Subcutaneous abdominal adipose tissue (tissue), 5 donors: ENCODE data around the gene SH2D4B.

ENCODE experiments used
- H3K27ac ChIP-seq: one replicate; pipeline ENCODE4 v1.7.0; 2013; ENCODE audit warnings: low read depth, mild to moderate bottlenecking, inconsistent platforms, low read length, moderate library complexity
- H3K27me3 ChIP-seq, 5 donors: one replicate each; pipeline ENCODE4 v1.7.0; 2013; ENCODE audit warnings: low read length in 5 of 5, inconsistent platforms in 1 of 5; ENCODE audit not compliant: control insufficient read depth in 5 of 5, insufficient read depth in 4 of 5
- H3K36me3 ChIP-seq, 5 donors: one replicate each; pipeline ENCODE4 v1.7.0; 2013; ENCODE audit warnings: low read length in 5 of 5; ENCODE audit not compliant: control insufficient read depth in 5 of 5, insufficient read depth in 5 of 5
- H3K4me1 ChIP-seq, 5 donors: one replicate each; pipeline ENCODE4 v1.7.0; 2013; ENCODE audit warnings: low read length in 5 of 5, mild to moderate bottlenecking in 3 of 5, moderate library complexity in 1 of 5; ENCODE audit not compliant: control insufficient read depth in 5 of 5, insufficient read depth in 5 of 5
- H3K4me3 ChIP-seq, 5 donors: one replicate each; pipeline ENCODE4 v1.7.0; 2013; ENCODE audit warnings: low read length in 5 of 5, low read depth in 1 of 5
- H3K9ac ChIP-seq, 5 donors: one replicate each; pipeline ENCODE4 v1.7.0; 2013; ENCODE audit warnings: low read length in 5 of 5, mild to moderate bottlenecking in 4 of 5, moderate library complexity in 3 of 5
- H3K9me3 ChIP-seq, 5 donors: one replicate each; pipeline ENCODE4 v1.7.0; 2013; ENCODE audit warnings: low read length in 5 of 5; ENCODE audit not compliant: control insufficient read depth in 5 of 5
- donor health status: healthy.
- donor health status: healthy.
- donor health status: healthy.
- donor health status: healthy.
- donor health status: healthy.

Gene SH2D4B

GRCh38 chr10:80658068-80658467 is 120.4 kb downstream of the SH2D4B start:
- peaks cover 4 to 42% (median 39%) of the 10 kb centered on the region in 5 donors for H3K9me3 ChIP-seq
- peaks cover 0 to 15% (median 4%) of the 10 kb centered on the region in 5 donors for H3K4me1 ChIP-seq
- no peak overlapping the region for H3K9ac ChIP-seq
- H3K27me3 ChIP-seq = peaks cover 0 to 3% (median 0%) of the 10 kb centered on the region in 5 donors
- H3K27ac ChIP-seq = no peak overlapping the region
- H3K36me3 ChIP-seq = no peaks in the 10 kb centered on the region
- no peak overlapping the region for H3K4me3 ChIP-seq

GRCh38 chr10:80659289-80659688 is 121.6 kb downstream of the SH2D4B start:
- Histone ChIP-seq H3K9me3 (peaks cover 4 to 30% (median 27%) of the 10 kb centered on the region in 5 donors), H3K4me3 (no peak overlapping the region), H3K27me3 (peaks cover 0 to 3% (median 0%) of the 10 kb centered on the region in 5 donors), H3K9ac (no peak overlapping the region), H3K36me3 (no peaks in the 10 kb centered on the region), H3K27ac (no peak overlapping the region), H3K4me1 (peaks cover 0 to 21% (median 9%) of the 10 kb centered on the region in 5 donors)

GRCh38 chr10:80660266-80660665 is 122.6 kb downstream of the SH2D4B start:
- Histone ChIP-seq H3K27ac (no peak overlapping the region), H3K27me3 (peaks cover 0 to 3% (median 0%) of the 10 kb centered on the region in 5 donors), H3K4me1 (peaks cover 0 to 23% (median 10%) of the 10 kb centered on the region in 5 donors), H3K4me3 (no peak overlapping the region), H3K9ac (no peak overlapping the region), H3K36me3 (no peaks in the 10 kb centered on the region), H3K9me3 (peaks cover 4 to 21% (median 20%) of the 10 kb centered on the region in 5 donors)

GRCh38 chr10:80660736-80661135 is 123.0 kb downstream of the SH2D4B start:
- Histone ChIP-seq H3K4me1 (peaks cover 0 to 23% (median 10%) of the 10 kb centered on the region in 5 donors), H3K4me3 (no peak overlapping the region), H3K27ac (no peak overlapping the region), H3K9ac (no peak overlapping the region), H3K36me3 (no peaks in the 10 kb centered on the region), H3K27me3 (peaks cover 0 to 3% (median 0%) of the 10 kb centered on the region in 5 donors), H3K9me3 (peaks cover 4 to 17% (median 16%) of the 10 kb centered on the region in 5 donors)

GRCh38 chr10:80661526-80661925 is 123.8 kb downstream of the SH2D4B start:
- H3K4me1 ChIP-seq = peaks cover 0 to 23% (median 10%) of the 10 kb centered on the region in 5 donors
- peaks cover 0 to 3% (median 0%) of the 10 kb centered on the region in 5 donors for H3K27me3 ChIP-seq
- no peak overlapping the region for H3K9ac ChIP-seq
- H3K27ac ChIP-seq = no peak overlapping the region
- H3K36me3 ChIP-seq = no peaks in the 10 kb centered on the region
- no peak overlapping the region for H3K4me3 ChIP-seq
- peaks cover 0 to 9% (median 8%) of the 10 kb centered on the region in 5 donors for H3K9me3 ChIP-seq

- Histone ChIP-seq H3K9ac (peak overlapping the region; percentile 1 to 56 (median 36)), H3K36me3 (no peaks in the 10 kb centered on the region), H3K27ac (peak overlapping the region; percentile 19), H3K9me3 (no peaks in the 10 kb centered on the region), H3K27me3 (peaks cover 0 to 3% (median 0%) of the 10 kb centered on the region in 5 donors), H3K4me1 (peaks cover 0 to 23% (median 10%) of the 10 kb centered on the region in 5 donors), H3K4me3 (peak overlapping the region; percentile 45 to 62 (median 60))
Measured at GRCh38 chr10:80662429-80663261, 124.9 kb downstream of the SH2D4B start.

GRCh38 chr10:80664071-80664680 is 126.5 kb downstream of the SH2D4B start:
- Histone ChIP-seq H3K36me3 (no peaks in the 10 kb centered on the region), H3K27me3 (peaks cover 0 to 3% (median 0%) of the 10 kb centered on the region in 5 donors), H3K9ac (no peak overlapping the region), H3K9me3 (no peaks in the 10 kb centered on the region), H3K4me1 (peaks cover 0 to 23% (median 10%) of the 10 kb centered on the region in 5 donors), H3K4me3 (no peak overlapping the region), H3K27ac (no peak overlapping the region)

GRCh38 chr10:80669485-80669884 is 131.8 kb downstream of the SH2D4B start:
- Histone ChIP-seq H3K27me3 (no peaks in the 10 kb centered on the region), H3K27ac (no peak overlapping the region), H3K9me3 (no peaks in the 10 kb centered on the region)

GRCh38 chr10:80670774-80671173 is 133.1 kb downstream of the SH2D4B start:
- Histone ChIP-seq H3K4me1 (no peaks in the 10 kb centered on the region), H3K27ac (no peak overlapping the region), H3K27me3 (no peaks in the 10 kb centered on the region), H3K36me3 (no peaks in the 10 kb centered on the region), H3K4me3 (no peak overlapping the region), H3K9me3 (no peaks in the 10 kb centered on the region), H3K9ac (no peak overlapping the region)

More at GRCh38 chr10:80669485-80669884, 131.8 kb downstream of the SH2D4B start:
- no peaks in the 10 kb centered on the region for H3K4me1 ChIP-seq
- no peak overlapping the region for H3K9ac ChIP-seq
- H3K36me3 ChIP-seq = no peaks in the 10 kb centered on the region
- H3K4me3 ChIP-seq = no peak overlapping the region

- no peak overlapping the region for H3K4me3 ChIP-seq
- no peaks in the 10 kb centered on the region for H3K9me3 ChIP-seq
- no peak overlapping the region for H3K9ac ChIP-seq
- H3K36me3 ChIP-seq = no peaks in the 10 kb centered on the region
- no peak overlapping the region for H3K27ac ChIP-seq
- H3K4me1 ChIP-seq = no peaks in the 10 kb centered on the region
- H3K27me3 ChIP-seq = no peaks in the 10 kb centered on the region
Measured at GRCh38 chr10:80671847-80672246, 134.1 kb downstream of the SH2D4B start.
